Panc1 (cell line): ENCODE measurements around the gene UNC5B.

Source experiments
- POLR2AphosphoS5 ChIP-seq: IDR thresholded peaks from 2 replicates; pipeline ENCODE4 v1.6.1; 2012; ENCODE audit warnings: mild to moderate bottlenecking, low read depth, low read length, moderate library complexity
- TF ChIP-seq, protein P1 (sequence below): fragments of 450-650 bp; IDR thresholded peaks from 2 replicates; pipeline ENCODE4 v1.5.1; 2017; ENCODE audit warnings: mild to moderate bottlenecking

DNA sequence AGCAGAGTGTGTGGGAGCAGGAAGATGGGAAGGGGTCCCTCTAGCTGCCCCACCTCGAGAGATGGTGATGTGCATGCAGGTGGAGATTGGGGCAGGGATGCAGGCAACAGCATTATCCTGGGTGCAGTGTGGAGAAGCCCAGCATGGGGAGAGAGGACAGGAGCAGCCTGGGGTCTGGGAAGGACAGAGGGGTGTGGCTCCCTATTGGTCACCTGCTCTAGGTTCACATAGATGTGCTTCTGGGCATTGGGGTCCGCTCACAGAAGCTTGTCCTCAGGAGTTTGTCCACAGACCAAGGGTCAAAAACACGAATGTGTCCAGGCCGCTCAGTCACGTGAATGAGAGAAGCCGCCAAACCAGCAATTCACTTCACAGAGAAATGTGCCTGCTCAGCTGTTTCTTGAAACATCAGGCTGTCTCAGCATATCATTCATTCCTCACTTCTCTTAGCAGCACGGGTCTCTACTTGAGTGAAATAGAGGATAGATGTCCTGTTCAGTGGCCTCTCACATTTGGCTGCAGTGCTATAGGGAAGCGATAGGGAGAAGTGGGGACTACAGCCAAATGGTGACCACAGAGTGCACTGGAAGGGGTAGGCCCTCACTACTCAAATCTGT is 95.2 kb downstream of the UNC5B start:
- TF ChIP-seq, protein P1, sequence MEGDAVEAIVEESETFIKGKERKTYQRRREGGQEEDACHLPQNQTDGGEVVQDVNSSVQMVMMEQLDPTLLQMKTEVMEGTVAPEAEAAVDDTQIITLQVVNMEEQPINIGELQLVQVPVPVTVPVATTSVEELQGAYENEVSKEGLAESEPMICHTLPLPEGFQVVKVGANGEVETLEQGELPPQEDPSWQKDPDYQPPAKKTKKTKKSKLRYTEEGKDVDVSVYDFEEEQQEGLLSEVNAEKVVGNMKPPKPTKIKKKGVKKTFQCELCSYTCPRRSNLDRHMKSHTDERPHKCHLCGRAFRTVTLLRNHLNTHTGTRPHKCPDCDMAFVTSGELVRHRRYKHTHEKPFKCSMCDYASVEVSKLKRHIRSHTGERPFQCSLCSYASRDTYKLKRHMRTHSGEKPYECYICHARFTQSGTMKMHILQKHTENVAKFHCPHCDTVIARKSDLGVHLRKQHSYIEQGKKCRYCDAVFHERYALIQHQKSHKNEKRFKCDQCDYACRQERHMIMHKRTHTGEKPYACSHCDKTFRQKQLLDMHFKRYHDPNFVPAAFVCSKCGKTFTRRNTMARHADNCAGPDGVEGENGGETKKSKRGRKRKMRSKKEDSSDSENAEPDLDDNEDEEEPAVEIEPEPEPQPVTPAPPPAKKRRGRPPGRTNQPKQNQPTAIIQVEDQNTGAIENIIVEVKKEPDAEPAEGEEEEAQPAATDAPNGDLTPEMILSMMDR, result no peak
- no peak for TF ChIP-seq POLR2AphosphoS5
